Keratinocyte (primary cell): Measurements from ENCODE around the gene ABL2. TPM values are rescaled to one million over a fixed set of nuclear protein-coding genes. Genes with fewer than 3 reads are reported as not detected.

Experiments used
- DNase-seq: peaks from one replicate; pipeline ENCODE4 v3.0.0-alpha.2; 2011; ENCODE audit warnings: low read depth, missing footprints, low spot score
- FAIRE-seq: peaks from 2 replicates; lab custom pipeline; 2011; peaks lifted over from hg19 to GRCh38; lab: Jason Lieb, UNC
- H2AFZ ChIP-seq: 2 replicates; pipeline ENCODE4 v1.6.0; 2012; ENCODE audit warnings: low read length, control low read depth, inconsistent platforms; ENCODE audit not compliant: control insufficient read depth
- H3K27ac ChIP-seq: 2 replicates; pipeline ENCODE4 v1.5.1; 2011; ENCODE audit warnings: low read length; ENCODE audit not compliant: control insufficient read depth, insufficient read depth
- H3K27me3 ChIP-seq: 3 replicates; pipeline ENCODE4 v1.6.0; 2011; ENCODE audit warnings: low read length; ENCODE audit not compliant: control insufficient read depth, insufficient read depth; ENCODE audit errors: extremely low read depth
- H3K36me3 ChIP-seq, 2 experiments: 2 replicates in 1 of 2; 3 replicates in 1 of 2; pipeline ENCODE4 v1.5.1; 2011; ENCODE audit warnings: low read length in 2 of 2, mild to moderate bottlenecking in 1 of 2; ENCODE audit not compliant: control insufficient read depth in 2 of 2, insufficient read depth in 2 of 2; ENCODE audit errors: extremely low read depth in 1 of 2
- H3K4me1 ChIP-seq: 3 replicates; pipeline ENCODE4 v1.5.1; 2011; ENCODE audit warnings: low read length; ENCODE audit not compliant: control insufficient read depth, insufficient read depth; ENCODE audit errors: extremely low read depth
- H3K4me2 ChIP-seq: 3 replicates; pipeline ENCODE4 v1.6.0; 2011; ENCODE audit warnings: low read depth, low read length; ENCODE audit not compliant: control insufficient read depth, insufficient read depth; ENCODE audit errors: extremely low read depth
- H3K4me3 ChIP-seq, 3 experiments: fragments of 200-600 bp in 1 of 3; sonication (generic) in 1 of 3; 2 replicates in 2 of 3; 3 replicates in 1 of 3; pipeline ENCODE4 v1.5.1; 2011 to 2016; ENCODE audit warnings: low read length in 3 of 3, mild to moderate bottlenecking in 3 of 3, control low read depth in 2 of 3, inconsistent platforms in 1 of 3, low read depth in 1 of 3, mixed read lengths in 1 of 3, mixed run types in 1 of 3, moderate library complexity in 1 of 3; ENCODE audit not compliant: control insufficient read depth in 2 of 3, insufficient read depth in 2 of 3; ENCODE audit errors: extremely low read depth in 1 of 3
- H3K79me2 ChIP-seq: 2 replicates; pipeline ENCODE4 v1.6.0; 2012; ENCODE audit warnings: low read length; ENCODE audit not compliant: control insufficient read depth, insufficient read depth
- H3K9ac ChIP-seq: 3 replicates; pipeline ENCODE4 v1.6.0; 2011; ENCODE audit warnings: low read length; ENCODE audit not compliant: control insufficient read depth, insufficient read depth; ENCODE audit errors: extremely low read depth
- H3K9me1 ChIP-seq: 3 replicates; pipeline ENCODE4 v1.6.0; 2011; ENCODE audit warnings: low read length; ENCODE audit not compliant: control insufficient read depth, insufficient read depth; ENCODE audit errors: extremely low read depth
- H3K9me3 ChIP-seq: 2 replicates; pipeline ENCODE4 v1.5.1; 2012; ENCODE audit warnings: low read depth, low read length; ENCODE audit not compliant: control insufficient read depth
- H4K20me1 ChIP-seq: 3 replicates; pipeline ENCODE4 v1.6.0; 2011; ENCODE audit warnings: low read length; ENCODE audit not compliant: control insufficient read depth, insufficient read depth; ENCODE audit errors: extremely low read depth
- CTCF ChIP-seq, 3 experiments: IDR thresholded peaks in 1 of 3; conservative IDR thresholded peaks in 1 of 3; optimal IDR thresholded peaks in 1 of 3; 2 replicates in 2 of 3; 3 replicates in 1 of 3; pipeline versions ENCODE3 to v1.5.1; 2011; ENCODE audit warnings: low read length in 3 of 3, mild to moderate bottlenecking in 3 of 3, moderate library complexity in 2 of 3, control low read depth in 1 of 3, inconsistent platforms in 1 of 3; ENCODE audit not compliant: insufficient read depth in 2 of 3; ENCODE audit errors: extremely low read depth in 1 of 3
- EZH2 ChIP-seq: IDR thresholded peaks from one replicate; pipeline ENCODE4 v1.6.1; 2012; ENCODE audit warnings: inconsistent platforms, mild to moderate bottlenecking, low read length, moderate library complexity
- dilution Hi-C: fragments of 300-500 bp; cut with MboI; formaldehyde crosslinking; loops from one replicate; pipeline ENCODE4 v1.7.0; 2020; ENCODE audit warnings: low sequenced_read_pairs; ENCODE audit not compliant: extremely low pct_ligation_motif_present
- polyA plus RNA-seq, 5 experiments: library from polyadenylated mRNA; depleted of rRNA in 3 of 5; stranded (reverse) in 3 of 5; stranded (forward) in 1 of 5; unstranded in 1 of 5; fragments of >200 nt; gene quantifications; 1 replicate in 1 of 5; 2 replicates in 3 of 5; 3 replicates in 1 of 5; pipeline versions ENCODE4 v1.2.1 to v1.2.3, GENCODE V29; 2011 to 2012; ENCODE audit warnings: missing spikeins in 2 of 5, low read depth in 1 of 5, low replicate concordance in 1 of 5

ABL2 gene
- polyA plus RNA-seq, 1 donor (not counting 4 experiments of a cell fraction or from before 2014, with no cell fraction given): 37.6 TPM

- TF ChIP-seq CTCF (optimal IDR thresholded peaks at IDR 0.05 in 1 of 3, IDR thresholded peaks at IDR 0.05 in 1 of 3, conservative IDR thresholded peaks at IDR 0.05 in 1 of 3; ENCODE audit: extremely low read depth in 1 of 3, insufficient read depth in 2 of 3, low read length in 3 of 3) (no peak), EZH2 (no peak)
- no peak overlapping the region for H3K4me2 ChIP-seq
- no peaks in the 10 kb centered on the region for H3K9me1 ChIP-seq
- no peaks in the 10 kb centered on the region for H3K27me3 ChIP-seq
- H3K79me2 ChIP-seq: peaks cover 42% of the 10 kb centered on the region
- peaks cover 13% of the 10 kb centered on the region for H3K4me1 ChIP-seq
- H3K27ac ChIP-seq: no peak overlapping the region
- H3K9me3 ChIP-seq: no peaks in the 10 kb centered on the region
- no peak overlapping the region for H3K9ac ChIP-seq
- peaks cover 31 to 34% of the 10 kb centered on the region in 2 experiments for H3K36me3 ChIP-seq
- DNase-seq (no peak), FAIRE-seq (no peak)
- H3K4me3 ChIP-seq: no peak overlapping the region
- dilution Hi-C loops: no loop called here
- peaks cover 3% of the 10 kb centered on the region for H4K20me1 ChIP-seq
- H2AFZ ChIP-seq: no peak overlapping the region
These were observed 108.7 kb downstream of the ABL2 start for GRCh38 chr1:179120736-179121135.

DNA sequence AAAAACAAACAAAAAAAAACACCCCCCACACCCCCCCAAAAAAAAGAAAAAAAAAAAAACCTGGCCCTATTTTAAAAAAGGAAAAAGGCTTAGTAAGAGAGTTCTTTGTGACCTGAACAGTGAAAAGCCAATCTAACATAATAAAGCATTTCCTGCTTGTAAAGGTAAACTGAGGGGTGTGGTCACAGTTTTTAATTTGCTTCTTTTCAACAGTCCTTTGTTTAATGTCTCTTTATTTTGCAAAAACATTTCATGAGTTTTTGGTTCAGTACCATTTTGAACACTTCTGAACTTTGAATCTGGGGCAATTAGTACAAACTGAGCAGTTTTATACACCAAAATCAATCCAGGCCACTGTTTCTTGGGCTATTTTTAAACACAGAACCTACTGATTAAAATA lies 110.0 kb downstream of the ABL2 start:
- no peak overlapping the region for H3K27ac ChIP-seq
- H3K9ac ChIP-seq: no peak overlapping the region
- H3K79me2 ChIP-seq: peaks cover 33% of the 10 kb centered on the region
- H3K4me1 ChIP-seq: peaks cover 7% of the 10 kb centered on the region
- DNase-seq (no peak), FAIRE-seq (no peak)
- no peak overlapping the region for H2AFZ ChIP-seq
- H3K27me3 ChIP-seq: no peaks in the 10 kb centered on the region
- H3K36me3 ChIP-seq: peaks cover 32 to 33% of the 10 kb centered on the region in 2 experiments
- H3K4me3 ChIP-seq: no peak overlapping the region
- H3K4me2 ChIP-seq: no peak overlapping the region
- peaks cover 3% of the 10 kb centered on the region for H4K20me1 ChIP-seq
- dilution Hi-C loops: no loop called here
- no peaks in the 10 kb centered on the region for H3K9me1 ChIP-seq
- TF ChIP-seq EZH2 (no peak), CTCF (optimal IDR thresholded peaks at IDR 0.05 in 1 of 3, IDR thresholded peaks at IDR 0.05 in 1 of 3, conservative IDR thresholded peaks at IDR 0.05 in 1 of 3; ENCODE audit: extremely low read depth in 1 of 3, insufficient read depth in 2 of 3, low read length in 3 of 3) (no peak)
- no peaks in the 10 kb centered on the region for H3K9me3 ChIP-seq
